Measurements from ENCODE around the gene PLA2G12A. TPM values are rescaled to one million over a fixed set of nuclear protein-coding genes. Genes with fewer than 3 reads are reported as not detected.

The PLA2G12A gene
- total and polyA plus RNA-seq, 8 donors = 20.6 to 58.4 (median 32.2) TPM

DNA sequence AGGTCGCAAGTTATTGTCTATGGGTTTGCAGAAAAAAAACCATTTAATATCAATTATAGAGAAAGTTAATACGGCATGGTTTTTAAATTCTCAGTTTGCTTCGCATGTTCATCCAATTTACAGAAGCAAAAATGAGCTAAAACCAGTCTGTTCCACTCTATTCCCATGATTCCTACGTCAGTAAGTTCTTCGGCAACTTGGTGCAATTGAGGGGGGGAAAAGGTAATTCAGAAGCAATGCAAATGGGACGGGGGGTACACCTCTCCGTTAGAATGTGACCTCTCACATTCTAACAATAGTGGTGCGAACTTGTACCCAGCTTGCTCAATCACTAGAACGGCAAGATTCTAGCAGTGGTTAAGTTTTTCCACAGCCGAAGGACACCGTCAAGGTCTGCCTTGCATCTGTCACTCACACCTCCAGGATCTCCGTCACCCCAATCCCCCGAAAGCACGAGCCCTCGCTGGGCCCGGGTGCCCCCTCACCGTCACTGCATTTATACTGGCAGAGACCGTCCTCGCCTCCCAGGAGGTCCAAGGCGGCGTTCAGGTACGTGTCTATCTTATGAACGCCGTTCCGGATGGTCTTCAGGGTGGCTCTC is 653 bp downstream of the PLA2G12A start:
- intact Hi-C loops (cut with DNase I) = no loop called here

DNA sequence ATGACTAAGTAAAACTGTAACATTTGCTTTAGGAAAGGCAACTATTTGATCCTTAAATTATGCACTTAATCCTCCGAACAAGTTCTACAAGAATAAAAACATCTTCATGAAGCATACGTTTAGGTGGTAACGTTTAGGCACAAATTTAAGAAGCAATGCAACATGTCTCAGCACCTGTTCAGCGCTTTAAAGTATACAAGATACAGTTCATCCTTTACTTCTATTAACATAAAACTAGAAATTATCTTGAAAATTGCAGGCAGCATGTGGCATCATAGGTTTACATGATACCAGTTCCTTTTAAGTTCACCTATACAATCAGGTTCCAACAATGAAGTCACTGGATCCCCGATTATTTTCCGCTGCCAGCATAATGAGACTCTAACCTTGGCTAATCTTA is 1.5 kb downstream of the PLA2G12A start:
- Histone ChIP-seq H3K27me3 (no peaks in the 10 kb centered on the region), H3K4me3 (peak overlapping the region; percentile 82 to 90), H3K27ac (peak overlapping the region in 1 of 2 donors; percentile 15), H3K36me3 (no peaks in the 10 kb centered on the region), H3K4me1 (peaks cover 0 to 18% of the 10 kb centered on the region in 2 donors), H3K9me3 (no peaks in the 10 kb centered on the region)
- intact Hi-C loops (cut with DNase I) = no loop called here
- ATAC-seq = no peak
- TF ChIP-seq, protein P1, sequence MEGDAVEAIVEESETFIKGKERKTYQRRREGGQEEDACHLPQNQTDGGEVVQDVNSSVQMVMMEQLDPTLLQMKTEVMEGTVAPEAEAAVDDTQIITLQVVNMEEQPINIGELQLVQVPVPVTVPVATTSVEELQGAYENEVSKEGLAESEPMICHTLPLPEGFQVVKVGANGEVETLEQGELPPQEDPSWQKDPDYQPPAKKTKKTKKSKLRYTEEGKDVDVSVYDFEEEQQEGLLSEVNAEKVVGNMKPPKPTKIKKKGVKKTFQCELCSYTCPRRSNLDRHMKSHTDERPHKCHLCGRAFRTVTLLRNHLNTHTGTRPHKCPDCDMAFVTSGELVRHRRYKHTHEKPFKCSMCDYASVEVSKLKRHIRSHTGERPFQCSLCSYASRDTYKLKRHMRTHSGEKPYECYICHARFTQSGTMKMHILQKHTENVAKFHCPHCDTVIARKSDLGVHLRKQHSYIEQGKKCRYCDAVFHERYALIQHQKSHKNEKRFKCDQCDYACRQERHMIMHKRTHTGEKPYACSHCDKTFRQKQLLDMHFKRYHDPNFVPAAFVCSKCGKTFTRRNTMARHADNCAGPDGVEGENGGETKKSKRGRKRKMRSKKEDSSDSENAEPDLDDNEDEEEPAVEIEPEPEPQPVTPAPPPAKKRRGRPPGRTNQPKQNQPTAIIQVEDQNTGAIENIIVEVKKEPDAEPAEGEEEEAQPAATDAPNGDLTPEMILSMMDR (IDR thresholded peaks at IDR 0.05) = no peak
- DNase-seq = no peak

More for the DNA sequence above, 653 bp downstream of the PLA2G12A start:
- ATAC-seq = peak; percentile 27
- Histone ChIP-seq H3K9me3 (no peaks in the 10 kb centered on the region), H3K36me3 (no peaks in the 10 kb centered on the region), H3K27me3 (no peaks in the 10 kb centered on the region), H3K27ac (peak overlapping the region; percentile 70 to 87), H3K4me1 (peaks cover 0 to 18% of the 10 kb centered on the region in 2 donors), H3K4me3 (peak overlapping the region; percentile 82 to 90)
- peak in 2 of 4 donors; percentile 29 to 44 for DNase-seq
- TF ChIP-seq, protein P1 (IDR thresholded peaks at IDR 0.05) = no peak

DNA sequence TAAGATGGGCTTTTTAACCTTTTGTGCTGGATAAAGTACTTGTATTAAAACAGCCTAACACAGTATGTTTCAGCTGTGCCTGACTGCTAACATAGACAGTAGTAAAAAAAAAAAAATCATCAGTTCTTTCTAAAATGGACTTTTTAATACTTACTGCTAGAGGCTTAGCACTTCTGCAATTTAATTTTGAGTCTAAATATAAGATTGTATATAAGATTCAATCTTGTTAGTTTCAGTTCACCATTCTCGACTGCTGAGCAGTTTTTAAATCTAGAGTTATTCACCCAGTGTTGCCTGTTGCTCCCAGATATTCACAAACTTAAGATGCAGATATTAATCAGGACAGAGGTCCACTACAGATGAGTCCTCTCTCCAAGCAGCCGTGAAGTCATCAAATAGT is 6.8 kb downstream of the PLA2G12A start:
- TF ChIP-seq, protein P1 (IDR thresholded peaks at IDR 0.05) = no peak
- H3K4me3 ChIP-seq = no peak overlapping the region
- H3K36me3 ChIP-seq = no peaks in the 10 kb centered on the region
- H3K9me3 ChIP-seq = no peaks in the 10 kb centered on the region
- no peak for ATAC-seq
- peaks cover 0 to 4% of the 10 kb centered on the region in 2 donors for H3K4me1 ChIP-seq
- H3K27me3 ChIP-seq = no peaks in the 10 kb centered on the region
- no peak overlapping the region for H3K27ac ChIP-seq
- DNase-seq = no peak
- intact Hi-C loops (cut with DNase I) = no loop called here

DNA sequence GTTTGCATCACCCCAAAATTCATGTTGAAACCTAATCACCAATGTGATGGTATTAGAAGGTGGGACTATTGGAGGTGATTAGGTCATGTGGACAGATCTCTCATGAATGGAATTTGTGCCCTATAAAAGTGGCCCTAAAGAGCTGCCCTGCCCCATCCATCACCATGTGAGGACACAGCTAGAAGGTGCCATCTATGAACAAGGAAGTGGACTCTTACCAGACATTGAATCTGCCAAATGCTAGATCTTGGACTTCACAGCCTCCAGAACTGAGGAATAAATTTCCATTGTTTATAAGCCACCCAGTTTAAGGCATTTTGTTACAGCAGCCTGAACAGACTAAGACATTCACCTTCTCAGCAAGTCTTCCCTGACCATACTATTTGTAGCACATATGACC is 7.5 kb downstream of the PLA2G12A start:
- DNase-seq = no peak
- H3K36me3 ChIP-seq = no peaks in the 10 kb centered on the region
- no peak overlapping the region for H3K27ac ChIP-seq
- no peak overlapping the region for H3K4me3 ChIP-seq
- no peaks in the 10 kb centered on the region for H3K4me1 ChIP-seq
- intact Hi-C loops (cut with DNase I) = no loop called here
- H3K9me3 ChIP-seq = no peaks in the 10 kb centered on the region
- no peaks in the 10 kb centered on the region for H3K27me3 ChIP-seq
- no peak for ATAC-seq
- TF ChIP-seq, protein P1 (IDR thresholded peaks at IDR 0.05) = no peak

DNA sequence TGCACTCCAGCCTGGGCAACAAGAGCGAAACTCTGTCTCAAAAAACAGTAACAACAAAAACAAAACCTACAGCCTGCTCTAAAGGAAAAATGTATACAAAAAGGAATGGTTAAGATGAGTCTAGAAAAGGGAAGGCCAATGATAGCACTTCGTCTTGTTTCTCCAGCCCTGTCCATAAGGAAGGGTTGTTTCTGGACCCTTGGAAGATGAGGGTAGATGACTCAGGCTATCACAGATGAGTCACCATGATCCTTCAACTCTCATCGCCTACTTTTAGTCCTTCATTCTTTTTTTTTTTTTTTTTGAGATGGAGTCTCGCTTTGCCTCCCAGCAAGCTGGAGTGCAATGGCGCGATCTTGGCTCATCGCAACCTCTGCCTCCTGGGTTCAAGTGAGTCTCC is 8.8 kb downstream of the PLA2G12A start:
- ATAC-seq = no peak
- Histone ChIP-seq H3K9me3 (no peaks in the 10 kb centered on the region), H3K4me3 (no peak overlapping the region), H3K27ac (no peak overlapping the region), H3K4me1 (no peaks in the 10 kb centered on the region), H3K27me3 (no peaks in the 10 kb centered on the region), H3K36me3 (peaks cover 0 to 12% of the 10 kb centered on the region in 2 donors)
- no peak for DNase-seq
- TF ChIP-seq, protein P1 (IDR thresholded peaks at IDR 0.05) = no peak
- intact Hi-C loops (cut with DNase I) = no loop called here
